HepG2 (cell line): Measurements from ENCODE around the gene TMEM258. TPM values are rescaled to one million over a fixed set of nuclear protein-coding genes. Genes with fewer than 3 reads are reported as not detected.

Source experiments
- ATAC-seq: fragments of 200-7000 bp; cut with Tn5 transposase; 3 replicates; pipeline ENCODE4 v1.9.1; 2020; ENCODE audit warnings: mild to moderate bottlenecking, moderate library complexity
- BruUV-seq: library from RNA; stranded (reverse); fragments of 400-500 nt; replicated peaks from 2 replicates; lab custom pipeline; 2021; lab: Mats Ljungman, UMichigan
- CTCF ChIA-PET: fragments of 300-600 bp; formaldehyde crosslinking; extraction: SDS; loops from one replicate; lab custom pipeline; 2021; ENCODE audit warnings: low total read pairs, inconsistent platforms, low intra/inter-chr PET ratio; lab: Yijun Ruan, JAX
- POLR2A ChIA-PET: fragments of 350-600 bp; sonication (Branson Sonifier 250); formaldehyde crosslinking; loops from one replicate; lab custom pipeline; 2020; ENCODE audit warnings: antibody characterized with exemption, inconsistent platforms; lab: Yijun Ruan, JAX
- DNase-seq: peaks from one replicate; pipeline ENCODE4 v3.0.0-alpha.2; 2015; ENCODE audit warnings: low spot score
- FAIRE-seq: peaks from 3 replicates; lab custom pipeline; 2011; peaks lifted over from hg19 to GRCh38; lab: Jason Lieb, UNC
- H2AFZ ChIP-seq: one replicate; pipeline ENCODE4 v1.6.1; 2011; ENCODE audit warnings: low read length, inconsistent platforms
- H3K27ac ChIP-seq: fragments of 300-600 bp; 3 replicates; pipeline ENCODE4 v1.8.0; 2011; ENCODE audit warnings: mixed run types, mild to moderate bottlenecking, mixed read lengths, low read length, inconsistent platforms; ENCODE audit not compliant: insufficient read depth; ENCODE audit errors: extremely low read length
- H3K27me3 ChIP-seq, 2 experiments: fragments of 200-600 bp in 1 of 2; 2 replicates in 1 of 2; 3 replicates in 1 of 2; pipeline versions ENCODE4 v1.6.0 to v1.8.0; 2011; ENCODE audit warnings: low read length in 2 of 2, mild to moderate bottlenecking in 2 of 2, moderate library complexity in 2 of 2, inconsistent platforms in 1 of 2; ENCODE audit not compliant: insufficient read depth in 2 of 2, control insufficient read depth in 1 of 2
- H3K36me3 ChIP-seq, 2 experiments: fragments of 200-600 bp in 1 of 2; replicated peaks in 1 of 2; 2 replicates in 1 of 2; 3 replicates in 1 of 2; pipeline versions ENCODE4 v1.5.1 to v1.8.0; 2011; ENCODE audit warnings: low read length in 2 of 2, inconsistent platforms in 1 of 2; ENCODE audit not compliant: insufficient read depth in 2 of 2, control insufficient read depth in 1 of 2
- H3K4me1 ChIP-seq: 2 replicates; pipeline ENCODE4 v1.5.1; 2012; ENCODE audit warnings: low read length, inconsistent platforms; ENCODE audit not compliant: insufficient read depth
- H3K4me2 ChIP-seq: 2 replicates; pipeline ENCODE4 v1.6.0; 2011; ENCODE audit warnings: low read depth, low read length, inconsistent platforms
- H3K4me3 ChIP-seq, 3 experiments: fragments of 200-600 bp in 1 of 3; sonication (generic), shearing (Covaris generic) in 1 of 3; replicated peaks in 1 of 3; 2 replicates each; pipeline ENCODE4 v1.5.1; 2011 to 2016; ENCODE audit warnings: low read length in 3 of 3, inconsistent platforms in 2 of 3, low read depth in 2 of 3, mild to moderate bottlenecking in 2 of 3, control low read depth in 1 of 3, mixed read lengths in 1 of 3; ENCODE audit not compliant: insufficient read depth in 1 of 3
- H3K79me2 ChIP-seq: one replicate; pipeline ENCODE4 v1.6.1; 2011; ENCODE audit warnings: low read length, inconsistent platforms; ENCODE audit not compliant: insufficient read depth
- H3K9ac ChIP-seq: 2 replicates; pipeline ENCODE4 v1.6.0; 2011; ENCODE audit warnings: mild to moderate bottlenecking, low read depth, low read length, inconsistent platforms; ENCODE audit not compliant: insufficient read depth
- H3K9me3 ChIP-seq: 2 replicates; pipeline ENCODE4 v1.5.1; 2012; ENCODE audit warnings: mild to moderate bottlenecking, low read length
- H4K20me1 ChIP-seq: 2 replicates; pipeline ENCODE4 v1.6.0; 2011; ENCODE audit warnings: inconsistent platforms, mild to moderate bottlenecking, low read length, moderate library complexity; ENCODE audit not compliant: insufficient read depth
- AGO2 ChIP-seq: fragments of 200-400 bp; formaldehyde crosslinking; optimal IDR thresholded peaks from 2 replicates; pipeline ENCODE3; 2017; ENCODE audit warnings: mild to moderate bottlenecking, low read depth, low read length, moderate library complexity
- HNRNPLL ChIP-seq: fragments of 200-400 bp; formaldehyde crosslinking; IDR thresholded peaks from 2 replicates; pipeline ENCODE4 v1.6.1; 2017; ENCODE audit warnings: mild to moderate bottlenecking, low read depth, low read length; ENCODE audit not compliant: poor library complexity, severe bottlenecking
- JARID2 ChIP-seq: sonication (generic); formaldehyde crosslinking; IDR thresholded peaks from 2 replicates; pipeline ENCODE4 v1.8.1; 2023; ENCODE audit warnings: missing genetic modification reagents, inconsistent platforms; ENCODE audit not compliant: insufficient replicate concordance
- NKX3-1 ChIP-seq: sonication (generic); formaldehyde crosslinking; IDR thresholded peaks from 2 replicates; pipeline ENCODE4 v1.5.0; 2020; ENCODE audit warnings: missing genetic modification reagents
- POLR2G ChIP-seq: fragments of 200-400 bp; formaldehyde crosslinking; IDR thresholded peaks from 2 replicates; pipeline ENCODE4 v1.6.1; 2018; ENCODE audit warnings: mild to moderate bottlenecking, low read depth, low read length, moderate library complexity
- RBM22 ChIP-seq: fragments of 200-400 bp; formaldehyde crosslinking; optimal IDR thresholded peaks from 2 replicates; pipeline ENCODE3; 2017; ENCODE audit warnings: mild to moderate bottlenecking, low read length, moderate library complexity
- ZNF282 ChIP-seq: fragments of 450-650 bp; IDR thresholded peaks from 2 replicates; pipeline ENCODE4 v1.6.1; 2018; ENCODE audit not compliant: partially characterized antibody
- WGBS: methylation state at CpG from one replicate; pipeline ENCODE4 v1.1.6; 2017; ENCODE audit warnings: low lambda C conversion rate; 5-methylcytosine and 5-hydroxymethylcytosine counted together
- in situ Hi-C: cut with HindIII; loops from 2 replicates; pipeline ENCODE4 v1.10.0; 2017; ENCODE audit warnings: low pct_unique_long_range_greater_than_20kb; ENCODE audit not compliant: extremely low pct_ligation_motif_present
- intact Hi-C: fragments of 100-400 bp; cut with micrococcal nuclease; formaldehyde crosslinking; loops from one replicate; pipeline ENCODE4 v1.10.0; 2022; ENCODE audit not compliant: unreplicated experiment
- polyA plus RNA-seq, 8 experiments: library from polyadenylated mRNA; depleted of rRNA in 3 of 8; stranded (reverse) in 7 of 8; unstranded in 1 of 8; fragments of >200 nt; fragmentation: Illumina TruSeq in 4 of 8; extraction: Trizol in 4 of 8; gene quantifications; 2 replicates each; pipeline versions ENCODE4 v1.2.1 to v1.2.3, GENCODE V29; 2011 to 2016; ENCODE audit warnings: low read depth in 4 of 8, missing spikeins in 1 of 8, mixed read lengths in 1 of 8; ENCODE audit not compliant: insufficient read depth in 1 of 8
- total RNA-seq, 5 experiments: library from RNA; depleted of rRNA; stranded (reverse); fragments of >200 nt; fragmentation: Illumina TruSeq; extraction: Trizol; gene quantifications; 2 replicates each; pipeline ENCODE4 v1.2.3, GENCODE V29; 2016; ENCODE audit warnings: low read depth in 1 of 5
- TF ChIP-seq, protein P1 (sequence below): sonication (generic); formaldehyde crosslinking; IDR thresholded peaks from 2 replicates; pipeline ENCODE4 v1.8.0; 2022; ENCODE audit warnings: mild to moderate bottlenecking, missing genetic modification reagents; ENCODE audit not compliant: insufficient replicate concordance
- TF ChIP-seq, protein P2 (sequence below): sonication (generic); formaldehyde crosslinking; IDR thresholded peaks from 2 replicates; pipeline ENCODE4 v1.8.1; 2023; ENCODE audit warnings: mild to moderate bottlenecking, inconsistent platforms, moderate library complexity, missing genetic modification reagents, borderline replicate concordance

TMEM258 gene
- total and polyA plus RNA-seq, 2 of the 13 experiments (the other 11 are each of a cell fraction or from before 2014, with no cell fraction given) = 175 to 424 TPM

DNA sequence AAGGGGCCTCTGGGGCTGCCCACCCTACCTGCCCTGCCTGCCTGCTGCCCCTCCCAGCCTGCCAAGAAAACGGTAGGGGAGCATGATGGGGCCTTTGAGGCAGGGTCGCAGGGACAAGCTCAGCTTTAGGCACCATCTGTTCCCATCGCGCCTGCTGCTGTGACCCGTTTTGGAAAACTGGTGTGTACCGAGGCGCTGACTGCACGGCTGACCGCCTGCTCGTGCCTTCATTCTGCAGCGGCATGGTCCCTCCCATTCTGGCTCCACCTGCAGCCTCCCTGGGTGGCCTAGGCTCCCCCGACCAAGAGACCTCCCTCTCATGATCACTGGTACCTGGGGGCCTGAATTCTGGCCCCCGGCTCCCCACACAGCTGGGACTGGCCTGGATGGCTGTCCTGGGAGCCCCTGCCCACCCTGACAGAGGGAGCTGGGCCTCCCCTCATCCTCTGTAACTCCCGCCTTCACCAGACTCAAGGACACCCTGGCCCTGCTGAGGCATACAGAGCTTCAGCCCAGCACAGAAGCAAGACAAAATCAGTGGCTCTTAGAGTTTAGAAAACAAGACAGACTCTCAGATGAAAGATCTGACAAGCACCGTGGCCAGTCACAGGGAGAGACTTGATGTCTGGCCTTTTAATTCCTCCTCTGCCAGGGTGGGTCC, 46.5 kb downstream of the TMEM258 start (continued):
- TF ChIP-seq NKX3-1 (CRISPR knock-in tag) = no peak
- TF ChIP-seq, protein P1, sequence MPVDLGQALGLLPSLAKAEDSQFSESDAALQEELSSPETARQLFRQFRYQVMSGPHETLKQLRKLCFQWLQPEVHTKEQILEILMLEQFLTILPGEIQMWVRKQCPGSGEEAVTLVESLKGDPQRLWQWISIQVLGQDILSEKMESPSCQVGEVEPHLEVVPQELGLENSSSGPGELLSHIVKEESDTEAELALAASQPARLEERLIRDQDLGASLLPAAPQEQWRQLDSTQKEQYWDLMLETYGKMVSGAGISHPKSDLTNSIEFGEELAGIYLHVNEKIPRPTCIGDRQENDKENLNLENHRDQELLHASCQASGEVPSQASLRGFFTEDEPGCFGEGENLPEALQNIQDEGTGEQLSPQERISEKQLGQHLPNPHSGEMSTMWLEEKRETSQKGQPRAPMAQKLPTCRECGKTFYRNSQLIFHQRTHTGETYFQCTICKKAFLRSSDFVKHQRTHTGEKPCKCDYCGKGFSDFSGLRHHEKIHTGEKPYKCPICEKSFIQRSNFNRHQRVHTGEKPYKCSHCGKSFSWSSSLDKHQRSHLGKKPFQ = no peak
- TF ChIP-seq, all 625 proteins: peak for 6

DNA sequence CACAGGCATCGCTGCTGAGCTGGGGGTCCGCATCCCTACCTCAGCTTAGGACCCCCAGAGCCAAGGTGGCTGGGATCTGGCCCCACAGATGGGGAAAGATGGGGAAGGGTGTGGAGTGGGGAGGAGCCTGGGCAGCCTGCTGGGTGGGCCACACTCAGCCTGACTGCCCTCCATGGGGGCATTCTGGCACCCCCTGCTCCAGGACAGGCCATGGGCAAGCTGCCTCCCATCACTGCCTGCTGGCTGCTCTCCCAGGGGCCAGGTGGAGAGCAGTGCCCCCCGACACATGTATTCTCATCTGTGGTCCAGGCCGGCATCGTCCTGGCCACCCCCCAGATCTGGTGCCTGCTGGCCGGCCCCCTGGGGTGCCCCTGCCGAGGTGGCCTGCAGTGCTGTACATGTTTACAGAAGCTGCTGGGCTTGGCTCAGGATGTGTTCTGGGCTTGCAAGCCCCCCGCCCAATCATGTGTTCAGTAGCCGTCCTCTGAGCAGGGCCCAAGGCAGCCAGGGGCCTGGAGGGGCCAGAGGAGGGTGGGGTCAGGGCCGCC, 47.7 kb downstream of the TMEM258 start:
- H3K36me3 ChIP-seq = peaks cover 8 to 14% of the 10 kb centered on the region in 2 experiments; a peak in 2 of 5 replicates
- no peak overlapping the region for H3K9ac ChIP-seq
- 100% methylated on average over 2 of the region's 10 CpGs for WGBS
- no peak overlapping the region for H3K4me2 ChIP-seq
- H3K79me2 ChIP-seq = no peaks in the 10 kb centered on the region
- CTCF ChIA-PET = no interaction called here
- intact Hi-C loops (no loop called here), in situ Hi-C loops (loop anchor here (5.0 kb wide), 1 partner anchor 38 kb away; no protein-coding TSS in a partner anchor)
- TF ChIP-seq AGO2 (peak; percentile 10), POLR2G (peak; percentile 5; the same call in 1 of the 2 replicates), HNRNPLL (peak; percentile 15), ZNF282 (no peak), JARID2 (CRISPR knock-in tag) (no peak), RBM22 (peak; percentile 29)
- TF ChIP-seq, protein P2, sequence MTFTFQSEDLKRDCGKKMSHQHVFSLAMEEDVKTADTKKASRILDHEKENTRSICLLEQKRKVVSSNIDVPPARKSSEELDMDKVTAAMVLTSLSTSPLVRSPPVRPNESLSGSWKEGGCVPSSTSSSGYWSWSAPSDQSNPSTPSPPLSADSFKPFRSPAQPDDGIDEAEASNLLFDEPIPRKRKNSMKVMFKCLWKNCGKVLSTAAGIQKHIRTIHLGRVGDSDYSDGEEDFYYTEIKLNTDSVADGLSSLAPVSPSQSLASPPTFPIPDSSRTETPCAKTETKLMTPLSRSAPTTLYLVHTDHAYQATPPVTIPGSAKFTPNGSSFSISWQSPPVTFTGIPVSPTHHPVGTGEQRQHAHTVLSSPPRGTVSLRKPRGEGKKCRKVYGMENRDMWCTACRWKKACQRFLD (CRISPR knock-in tag) = no peak
- FAIRE-seq (no peak), ATAC-seq (no peak), DNase-seq (no peak)
- no peak overlapping the region for H3K27ac ChIP-seq
- BruUV-seq = no TSS peak
- no peaks in the 10 kb centered on the region for H4K20me1 ChIP-seq
- H3K9me3 ChIP-seq = no peaks in the 10 kb centered on the region
- no peaks in the 10 kb centered on the region for H3K27me3 ChIP-seq
- POLR2A ChIA-PET = no interaction called here
- peaks cover 28% of the 10 kb centered on the region for H3K4me1 ChIP-seq
- H3K4me3 ChIP-seq = no peak overlapping the region
- no peak overlapping the region for H2AFZ ChIP-seq
